DMS79 (cell line): Measurements from ENCODE around the gene KRT77.
"Not testable (repeated sequence)": the region's sequence is repeated elsewhere in the genome, so short reads cannot be mapped to it uniquely, and the experiment has no call there.

Experiments
- DNase-seq: peaks from one replicate; lab custom pipeline; 2025; lab: John Stamatoyannopoulos, UW

KRT77 gene

GRCh38 chr12:52703424-52703823 is at the start of gene KRT77:
KRT77 (minus strand) TSS chr12:52703524; CDS start chr12:52703434, 90 bp downstream.
- DNase-seq: no peak

GRCh38 chr12:52752516-52752915 is 49.2 kb upstream of the KRT77 start:
- DNase-seq: no peak

DNA sequence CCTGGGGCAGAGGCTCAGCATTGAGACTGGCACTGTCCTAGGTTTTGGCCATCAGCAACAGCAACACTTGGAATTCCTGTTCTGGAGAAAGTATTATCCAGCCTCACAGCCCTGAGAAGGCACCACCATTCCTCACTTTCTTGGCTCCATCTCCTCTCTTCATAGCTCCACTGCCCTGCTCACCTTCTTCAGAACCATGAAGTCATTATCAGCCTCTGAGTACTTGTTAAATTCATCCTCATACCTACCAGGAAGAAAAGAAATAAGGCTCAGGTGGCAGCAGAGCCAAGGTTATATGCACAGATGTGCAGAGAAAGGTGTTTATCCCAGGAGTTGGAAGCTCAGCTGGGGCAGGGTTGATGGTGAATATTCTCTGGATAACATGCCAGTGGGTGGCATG is 48.5 kb upstream of the KRT77 start:
- no peak for DNase-seq

- DNase-seq: not testable (repeated sequence)
These were observed 47.2 kb upstream of the KRT77 start for GRCh38 chr12:52750532-52750931.

GRCh38 chr12:52749827-52750226 is 46.5 kb upstream of the KRT77 start:
- DNase-seq: no peak

DNA sequence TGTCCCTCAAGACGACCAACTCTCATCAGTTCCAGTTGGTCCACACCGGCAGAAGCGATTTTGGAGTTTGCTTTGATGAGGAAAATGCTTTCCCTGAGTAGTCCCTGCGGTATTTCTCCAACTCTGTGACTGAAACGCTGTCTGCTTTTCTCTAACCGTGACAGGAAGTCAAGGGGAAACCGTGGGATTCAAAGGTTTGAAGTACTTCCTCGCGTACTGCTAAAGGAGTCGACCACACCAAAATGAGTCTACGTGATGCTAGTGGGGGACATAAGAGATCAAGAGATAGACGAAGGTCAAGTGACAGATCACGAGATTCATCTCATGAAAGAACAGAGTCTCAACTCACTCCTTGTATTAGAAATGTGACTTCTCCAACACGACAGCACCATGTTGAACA is 45.3 kb upstream of the KRT77 start:
- DNase-seq: no peak

DNA sequence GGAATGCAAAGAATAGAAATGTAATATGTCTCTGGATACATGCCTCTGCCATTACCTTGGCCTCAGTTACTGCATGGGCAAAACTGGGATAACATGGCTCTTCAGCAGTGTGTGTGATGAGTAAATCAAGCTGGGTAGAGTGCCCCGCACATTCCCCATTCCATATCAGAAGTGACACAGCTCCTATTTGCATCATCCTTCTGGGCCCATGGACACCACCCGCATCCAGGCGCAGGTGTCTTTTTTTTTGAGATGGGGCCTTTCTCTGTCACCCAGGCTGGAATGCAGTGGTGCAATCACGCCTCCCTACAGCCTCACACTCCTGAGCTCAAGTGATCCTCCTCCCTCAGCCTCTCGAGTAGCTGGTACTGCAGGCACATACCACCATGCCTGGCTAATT is 42.2 kb upstream of the KRT77 start:
- no peak for DNase-seq

DNA sequence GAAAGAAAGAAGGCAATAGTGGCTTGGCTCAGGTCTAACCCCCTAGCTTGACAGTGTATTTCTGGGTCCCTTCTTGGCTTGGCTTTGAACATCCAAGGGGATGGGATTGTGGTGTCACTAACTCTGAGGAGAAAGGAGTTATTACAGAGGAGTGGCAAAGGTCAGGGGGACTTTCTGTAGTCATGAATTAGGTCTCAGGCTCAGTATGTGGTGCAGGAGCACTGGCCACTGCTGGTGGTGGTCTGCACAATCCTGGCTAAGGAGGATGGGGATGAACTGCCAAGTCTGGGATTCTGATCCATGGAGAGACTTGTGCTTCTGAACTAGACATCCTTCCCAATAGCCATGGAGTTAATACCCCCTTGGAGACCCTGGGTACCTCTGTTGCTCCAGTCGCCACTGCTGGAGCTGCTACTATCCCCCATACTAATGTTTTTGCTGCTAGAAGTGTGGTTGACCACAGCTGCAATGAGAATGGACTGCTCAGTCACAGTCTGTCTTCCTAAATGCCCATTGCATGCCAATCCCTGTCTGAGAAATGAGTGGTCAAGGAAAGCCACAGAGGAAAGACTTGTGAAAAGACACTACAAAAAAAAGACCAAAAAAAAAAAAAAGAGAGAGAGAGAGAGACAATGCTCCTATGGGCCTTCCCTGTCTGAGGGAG is 41.3 kb upstream of the KRT77 start:
- no peak for DNase-seq

DNA sequence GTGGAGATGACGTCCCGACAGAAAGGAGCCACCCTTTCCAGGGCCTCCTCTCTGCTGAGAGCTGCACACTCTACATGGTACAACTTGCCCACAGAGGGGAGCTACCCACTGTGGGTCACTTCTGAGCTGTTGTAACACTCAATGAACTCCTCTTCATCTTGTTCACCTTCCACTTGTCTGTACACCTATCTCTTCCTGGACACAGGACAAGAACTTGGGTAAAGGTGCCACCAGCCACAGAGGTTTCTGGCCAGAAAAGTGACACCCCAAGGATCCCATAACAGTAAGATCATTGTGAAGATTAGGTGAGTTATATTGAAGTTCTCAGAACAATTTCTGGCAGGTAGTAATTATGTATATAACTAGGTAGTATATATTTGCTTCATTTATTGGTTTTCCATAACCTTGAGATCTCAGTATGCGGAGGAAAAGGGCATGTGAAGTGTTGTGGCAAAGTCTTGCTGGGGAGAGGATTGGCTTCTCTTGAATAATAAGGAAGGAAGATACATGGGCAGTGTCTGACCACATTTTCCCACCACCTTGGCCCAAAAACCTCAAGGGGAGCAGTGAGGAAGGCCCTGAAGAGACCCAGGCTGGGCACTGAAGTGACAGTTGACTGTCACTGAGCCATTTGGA is 39.6 kb upstream of the KRT77 start:
- DNase-seq: no peak

DNA sequence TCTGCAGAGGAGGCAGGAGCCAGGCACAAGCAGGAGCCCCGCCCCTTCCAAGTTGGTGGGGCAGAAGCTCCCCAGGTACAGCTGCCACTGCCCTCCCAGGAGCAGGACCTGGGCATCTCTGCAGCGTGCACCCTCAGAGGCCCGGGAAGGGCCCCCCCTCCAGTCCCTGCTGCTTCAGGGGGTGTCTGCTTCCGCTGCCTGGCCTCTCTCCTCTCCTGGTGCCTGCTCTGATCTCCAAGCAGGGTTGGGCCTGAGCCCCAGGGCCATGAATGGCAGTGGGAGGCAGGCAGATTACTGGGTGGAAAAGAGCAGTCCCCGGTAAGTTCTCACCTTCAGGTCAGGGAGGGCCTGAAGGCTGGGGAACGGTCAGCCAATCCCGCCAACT is 38.9 kb upstream of the KRT77 start:
- no peak for DNase-seq

DNA sequence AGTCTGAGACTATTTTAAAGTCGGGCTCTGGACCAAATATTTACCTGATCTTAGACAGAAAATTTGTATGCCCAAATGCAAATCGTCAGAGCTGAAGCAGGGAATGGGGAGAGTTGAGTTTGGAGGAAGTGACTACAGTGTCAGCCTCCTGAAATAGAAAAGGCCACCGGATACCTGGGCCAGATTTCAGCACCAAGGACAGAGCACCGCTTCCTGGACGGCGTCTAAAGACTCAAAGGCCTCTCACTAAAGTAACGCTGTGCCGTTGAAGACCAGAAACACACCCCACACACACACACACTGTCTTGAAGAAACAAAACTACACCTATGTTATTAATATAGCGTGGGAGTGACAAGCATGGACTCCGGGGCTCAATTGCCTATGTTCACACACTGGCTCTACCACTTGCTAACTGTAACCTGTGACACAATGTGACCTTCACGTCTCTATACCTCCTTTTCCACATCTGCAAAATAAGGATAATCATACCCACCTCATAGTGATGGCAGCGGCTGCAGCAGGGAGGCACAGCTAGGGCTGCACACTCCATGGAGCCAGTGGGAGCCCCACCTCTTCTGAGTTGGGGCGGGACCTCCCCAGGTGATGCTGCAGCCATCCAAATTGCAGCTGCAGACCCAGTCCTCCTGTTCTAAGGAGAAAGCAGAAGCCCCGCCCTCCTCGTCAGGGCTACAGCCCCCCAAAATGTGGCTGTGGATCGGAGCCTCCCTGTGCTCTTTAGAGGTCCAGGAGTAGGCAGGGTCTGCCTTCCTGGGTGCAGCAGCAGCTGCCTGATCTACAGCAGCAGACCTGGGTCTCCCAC is 38.3 kb upstream of the KRT77 start:
- no peak for DNase-seq

- peak; percentile 56 for DNase-seq
These were observed 37.3 kb upstream of the KRT77 start for GRCh38 chr12:52740584-52740983.

- peak; percentile 6 for DNase-seq
These were observed 36.6 kb upstream of the KRT77 start for GRCh38 chr12:52739963-52740362.

DNA sequence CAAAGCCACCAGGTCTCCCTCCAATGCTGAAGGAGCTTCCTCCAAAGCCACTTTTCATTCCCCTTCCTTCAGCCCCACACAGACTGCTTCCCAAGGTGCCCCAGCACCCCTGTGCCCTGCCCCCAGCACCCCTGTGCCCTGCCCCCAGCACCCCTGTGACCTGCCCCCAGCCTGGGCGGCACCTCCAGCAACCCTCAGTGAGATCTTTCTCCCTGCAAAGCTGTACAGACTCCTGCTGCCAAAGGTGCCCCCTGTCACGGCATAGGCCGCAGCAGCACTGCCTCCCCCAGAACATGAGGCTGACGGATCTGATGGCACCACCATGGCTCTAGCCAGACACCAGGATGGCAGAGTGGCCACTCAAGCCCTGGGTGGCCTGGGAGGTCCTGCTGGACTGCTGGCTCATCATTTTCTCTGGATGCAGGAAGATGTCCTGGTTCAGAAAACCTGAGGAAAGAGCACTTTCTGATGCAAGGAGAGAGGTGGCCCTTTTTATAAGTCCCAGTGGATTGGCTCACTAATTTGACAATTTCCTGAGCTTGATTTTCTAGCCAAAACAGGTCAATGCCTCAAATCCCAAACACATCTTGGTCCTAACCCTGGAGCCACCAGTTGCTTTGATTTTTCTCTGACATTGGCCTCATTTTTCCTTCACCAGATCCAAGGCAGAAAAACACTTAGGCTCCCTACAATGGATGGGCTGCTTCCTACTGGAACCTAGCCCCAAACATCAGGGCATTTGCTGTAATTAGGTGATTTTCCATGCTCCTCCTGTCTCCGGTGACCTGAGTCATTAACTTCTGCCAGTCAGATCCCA is 32.7 kb upstream of the KRT77 start:
- DNase-seq: no peak

DNA sequence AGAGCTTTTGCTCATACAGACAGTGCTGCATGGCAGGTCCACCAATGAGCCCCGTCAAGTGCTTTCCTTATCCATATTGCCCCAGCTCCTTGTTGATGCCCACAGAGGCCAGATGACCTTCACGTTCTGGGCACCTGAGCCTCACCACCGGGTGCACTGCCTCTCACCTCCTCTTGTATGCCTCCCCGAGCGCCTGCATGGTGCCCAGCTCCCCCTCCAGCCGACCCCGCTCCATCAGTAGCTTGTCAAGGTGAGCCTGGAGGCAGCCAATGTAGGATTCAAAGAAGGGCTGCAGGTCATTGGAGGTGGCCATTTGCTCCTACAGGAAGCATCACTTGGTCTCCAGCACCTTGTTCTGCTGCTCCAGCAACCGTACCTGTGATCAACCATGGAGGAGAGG is 31.8 kb upstream of the KRT77 start:
- no peak for DNase-seq

- no peak for DNase-seq
These were observed 27.5 kb upstream of the KRT77 start for GRCh38 chr12:52730793-52731192.

DNA sequence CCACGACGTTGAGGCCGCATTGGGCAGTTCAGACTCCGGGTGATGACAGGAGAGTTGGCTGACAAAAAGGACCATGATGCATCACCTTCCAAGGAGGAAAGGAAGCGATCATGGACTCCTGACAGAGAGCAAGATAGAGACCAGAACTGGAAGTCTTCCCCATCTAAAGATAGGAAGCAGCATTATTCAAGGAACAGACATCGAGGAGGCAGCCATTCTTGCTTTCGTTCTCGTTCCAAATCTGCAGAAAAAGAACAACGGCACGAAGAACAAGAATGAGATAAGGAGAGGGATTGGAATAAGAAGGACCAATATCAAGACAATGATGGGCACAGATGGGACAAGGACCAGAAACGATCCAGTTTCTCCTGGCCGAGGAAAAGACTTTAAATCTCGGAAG is 27.1 kb upstream of the KRT77 start:
- no peak for DNase-seq

DNA sequence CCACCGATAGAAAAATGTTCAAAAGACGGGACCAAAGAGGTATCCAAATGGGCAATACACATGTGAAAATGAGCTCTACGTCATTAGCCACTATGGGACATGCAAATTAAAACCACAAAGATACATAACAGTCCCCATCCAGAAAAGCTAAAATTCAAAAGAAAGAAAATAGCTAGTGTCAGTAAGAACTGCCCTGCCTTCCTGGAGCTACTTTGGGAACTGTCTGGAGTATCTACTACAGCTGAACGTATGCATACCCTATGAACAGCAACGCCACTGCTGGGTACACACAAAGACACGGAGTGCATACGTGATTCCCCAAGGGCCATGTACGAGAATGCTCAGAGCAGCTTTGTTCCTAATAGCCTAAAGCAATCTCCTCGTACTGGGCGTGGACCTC is 25.8 kb upstream of the KRT77 start:
- no peak for DNase-seq

DNA sequence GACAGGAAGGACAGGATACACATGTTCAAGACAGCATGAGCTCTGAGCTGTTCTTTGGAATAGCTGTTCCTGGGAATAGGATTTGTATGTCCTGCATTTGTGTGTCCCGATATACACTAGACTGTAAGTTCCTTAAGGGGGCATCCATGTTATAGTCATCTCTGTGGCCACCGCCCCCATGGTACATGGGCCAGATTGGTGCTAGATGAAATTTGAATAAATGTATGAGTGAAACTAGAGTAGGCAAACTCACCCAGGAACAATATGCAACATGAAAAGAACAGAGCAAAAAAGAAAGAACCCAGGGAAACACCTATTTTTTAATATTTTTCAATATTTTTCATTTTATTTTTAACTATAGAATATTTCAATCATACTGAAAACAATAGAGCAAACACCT is 25.1 kb upstream of the KRT77 start:
- no peak for DNase-seq

GRCh38 chr12:52727037-52727436 is 23.7 kb upstream of the KRT77 start:
- DNase-seq: no peak

- DNase-seq: no peak
These were observed 23.1 kb upstream of the KRT77 start for GRCh38 chr12:52726451-52726850.

DNA sequence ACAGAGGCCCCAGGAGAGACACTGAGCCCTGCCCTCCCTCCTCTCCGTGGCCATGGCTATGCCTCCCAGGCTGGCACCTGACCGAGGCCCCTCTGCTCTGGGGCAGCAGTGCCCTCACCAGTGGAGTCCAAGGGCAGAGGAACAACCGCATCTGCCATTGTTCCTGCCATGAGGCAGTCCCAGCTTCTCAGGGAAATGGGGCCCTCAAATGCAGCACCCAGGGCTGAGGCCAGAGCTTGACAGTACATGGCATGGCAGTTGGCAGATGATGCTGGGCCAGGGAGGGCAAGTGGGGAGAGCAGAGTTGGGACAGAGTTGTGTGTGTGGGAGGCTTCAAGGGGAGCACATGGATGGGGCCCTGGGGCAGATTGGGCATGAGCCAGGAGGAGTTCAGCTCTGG is 21.1 kb upstream of the KRT77 start:
- no peak for DNase-seq
